Measurements from ENCODE around the gene GRB2.
"Not testable (repeated sequence)": the region's sequence is repeated elsewhere in the genome, so short reads cannot be mapped to it uniquely, and the experiment has no call there.

- TF ChIP-seq SUZ12 (IDR thresholded peaks at IDR 0.05); FOXM1 (IDR thresholded peaks at IDR 0.05; ENCODE audit: borderline replicate concordance); FOXK2 (IDR thresholded peaks at IDR 0.05); SP1 (IDR thresholded peaks at IDR 0.05); BHLHE40 (IDR thresholded peaks at IDR 0.05; ENCODE audit: borderline replicate concordance); CTBP1 (IDR thresholded peaks at IDR 0.05; ENCODE audit: borderline replicate concordance): not testable (repeated sequence)
These were observed 59.1 kb downstream of the GRB2 start for GRCh38 chr17:75346368-75346767.
